ENCODE results near the gene GAB2. TPM values are rescaled to one million over a fixed set of nuclear protein-coding genes. Genes with fewer than 3 reads are reported as not detected.

The GAB2 gene
- total and polyA plus RNA-seq, 2 of the 13 experiments (the other 11 are each of a cell fraction or from before 2014, with no cell fraction given) = 4.1 to 8.6 TPM

- FAIRE-seq = no peak
- no TSS peak for BruUV-seq (replicated peaks)
- Histone ChIP-seq H3K4me2 (ENCODE audit: low read depth, low read length) (no peak overlapping the region), H3K27me3 (ENCODE audit: control insufficient read depth in 1 of 2, insufficient read depth in 2 of 2, low read length in 2 of 2) (no peaks in the 10 kb centered on the region), H3K9ac (ENCODE audit: insufficient read depth, low read depth, low read length) (no peak overlapping the region), H3K9me3 (ENCODE audit: low read length) (no peaks in the 10 kb centered on the region), H3K4me1 (ENCODE audit: insufficient read depth, low read length) (0 out of 2 replicates have a peak, but pooled peaks cover 6% of the 10 kb centered on the region), H4K20me1 (ENCODE audit: insufficient read depth, low read length) (no peaks in the 10 kb centered on the region), H3K36me3 (replicated peaks in 1 of 2; ENCODE audit: control insufficient read depth in 1 of 2, insufficient read depth in 2 of 2, low read length in 2 of 2) (no peaks in the 10 kb centered on the region), H3K27ac (ENCODE audit: extremely low read length, insufficient read depth, low read length) (no peak overlapping the region), H3K4me3 (replicated peaks in 1 of 3; ENCODE audit: insufficient read depth in 1 of 3, low read depth in 2 of 3, low read length in 3 of 3) (no peak overlapping the region), H2AFZ (ENCODE audit: low read length) (no peak overlapping the region), H3K79me2 (ENCODE audit: insufficient read depth, low read length) (peaks cover 4% of the 10 kb centered on the region)
- TF ChIP-seq SP5 (CRISPR knock-in tag; IDR thresholded peaks at IDR 0.05; ENCODE audit: borderline replicate concordance, low read depth) (no peak), SRF (IDR thresholded peaks at IDR 0.05; ENCODE audit: low read depth, low read length) (0 out of 2 replicates have a peak, but pooled peaks have one; percentile 44), ISL2 (CRISPR knock-in tag; IDR thresholded peaks at IDR 0.05) (no peak), MXD4 (CRISPR knock-in tag; IDR thresholded peaks at IDR 0.05) (no peak), KLF12 (CRISPR knock-in tag; IDR thresholded peaks at IDR 0.05; ENCODE audit: borderline replicate concordance) (no peak)
- ChIA-PET POLR2A (interaction anchor here (1.0 kb wide), 1 partner anchor 260 kb away, joined by 3 read pairs; no protein-coding TSS in a partner anchor), CTCF (ENCODE audit: low intra/inter-chr PET ratio, low total read pairs) (no interaction called here)
- in situ Hi-C loops (cut with HindIII; ENCODE audit: extremely low pct_ligation_motif_present, low pct_unique_long_range_greater_than_20kb) = no loop called here
- DNase-seq (ENCODE audit: low spot score) = no peak
- ATAC-seq = no peak
- 100% methylated on average over 1 of the region's 1 CpG for WGBS (ENCODE audit: low lambda C conversion rate)
- intact Hi-C loops (cut with micrococcal nuclease; ENCODE audit: unreplicated experiment) = no loop called here
Observed at GRCh38 chr11:78400116-78400515, 17.5 kb downstream of the GAB2 start.

- no peak overlapping the region for H2AFZ ChIP-seq (ENCODE audit: low read length)
- H3K4me3 ChIP-seq (replicated peaks in 1 of 3; ENCODE audit: insufficient read depth in 1 of 3, low read depth in 2 of 3, low read length in 3 of 3) = no peak overlapping the region
- no peaks in the 10 kb centered on the region for H3K36me3 ChIP-seq (replicated peaks in 1 of 2; ENCODE audit: control insufficient read depth in 1 of 2, insufficient read depth in 2 of 2, low read length in 2 of 2)
- H3K9ac ChIP-seq (ENCODE audit: insufficient read depth, low read depth, low read length) = no peak overlapping the region
- no peak overlapping the region for H3K27ac ChIP-seq (ENCODE audit: extremely low read length, insufficient read depth, low read length)
- H3K9me3 ChIP-seq (ENCODE audit: low read length) = no peaks in the 10 kb centered on the region
- H4K20me1 ChIP-seq (ENCODE audit: insufficient read depth, low read length) = no peaks in the 10 kb centered on the region; the same call in 1 of the 2 replicates
- intact Hi-C loops (cut with micrococcal nuclease; ENCODE audit: unreplicated experiment) = no loop called here
- ChIA-PET CTCF (ENCODE audit: low intra/inter-chr PET ratio, low total read pairs) (no interaction called here), POLR2A (interaction anchor here (1.2 kb wide), 1 partner anchor 18 kb away, joined by 4 read pairs; no protein-coding TSS in a partner anchor)
- peaks cover 4% of the 10 kb centered on the region for H3K79me2 ChIP-seq (ENCODE audit: insufficient read depth, low read length)
- H3K4me1 ChIP-seq (ENCODE audit: insufficient read depth, low read length) = 0 out of 2 replicates have a peak, but pooled peaks cover 8% of the 10 kb centered on the region
- FAIRE-seq (no peak), DNase-seq (ENCODE audit: low spot score) (no peak), ATAC-seq (no peak)
- BruUV-seq (replicated peaks) = no TSS peak
- in situ Hi-C loops (cut with HindIII; ENCODE audit: extremely low pct_ligation_motif_present, low pct_unique_long_range_greater_than_20kb) = no loop called here
- H3K27me3 ChIP-seq (ENCODE audit: control insufficient read depth in 1 of 2, insufficient read depth in 2 of 2, low read length in 2 of 2) = no peaks in the 10 kb centered on the region
- 96% methylated on average over 4 of the region's 4 CpGs for WGBS (ENCODE audit: low lambda C conversion rate)
- H3K4me2 ChIP-seq (ENCODE audit: low read depth, low read length) = no peak overlapping the region
- TF ChIP-seq ZNF616 (CRISPR knock-in tag; IDR thresholded peaks at IDR 0.05; ENCODE audit: low read depth) = no peak
- TF ChIP-seq ZNF570 (CRISPR knock-in tag; IDR thresholded peaks at IDR 0.05; ENCODE audit: borderline replicate concordance) = no peak
- no peak for TF ChIP-seq ADNP (CRISPR knock-in tag; IDR thresholded peaks at IDR 0.05)
- TF ChIP-seq CBX5 (CRISPR knock-in tag; IDR thresholded peaks at IDR 0.05; ENCODE audit: borderline replicate concordance) = no peak
- TF ChIP-seq KDM5B (CRISPR knock-in tag; IDR thresholded peaks at IDR 0.05; ENCODE audit: borderline replicate concordance) = no peak
- TF ChIP-seq ATM (IDR thresholded peaks at IDR 0.05; ENCODE audit: borderline replicate concordance) = no peak
- no peak for TF ChIP-seq CHD2 (IDR thresholded peaks at IDR 0.05; ENCODE audit: low read depth, low read length)
- TF ChIP-seq MIER2 (CRISPR knock-in tag; IDR thresholded peaks at IDR 0.05) = no peak
- TF ChIP-seq ZNF510 (CRISPR knock-in tag; IDR thresholded peaks at IDR 0.05; ENCODE audit: low read depth) = no peak
- no peak for TF ChIP-seq ZBTB38 (CRISPR knock-in tag; IDR thresholded peaks at IDR 0.05)
- TF ChIP-seq CC2D1A (CRISPR knock-in tag; IDR thresholded peaks at IDR 0.05) = no peak
- TF ChIP-seq HOMEZ (CRISPR knock-in tag; IDR thresholded peaks at IDR 0.05; ENCODE audit: low read depth) = no peak
- no peak for TF ChIP-seq PHF20 (CRISPR knock-in tag; IDR thresholded peaks at IDR 0.05)
- no peak for TF ChIP-seq SIN3B (IDR thresholded peaks at IDR 0.05; ENCODE audit: low read length)
- TF ChIP-seq ZNF317 (CRISPR knock-in tag; IDR thresholded peaks at IDR 0.05) = no peak
- TF ChIP-seq HDAC1 (CRISPR knock-in tag; IDR thresholded peaks at IDR 0.05) = no peak
- no peak for TF ChIP-seq TCF7 (IDR thresholded peaks at IDR 0.05; ENCODE audit: low read depth)
- no peak for TF ChIP-seq SMARCE1 (IDR thresholded peaks at IDR 0.05; ENCODE audit: borderline replicate concordance)
Observed at GRCh38 chr11:78399136-78399535, 18.5 kb downstream of the GAB2 start.
